Islet precursor cell (in vitro differentiated cells): ENCODE data around the gene SCT.

Experiments
- DNase-seq: peaks from one replicate; pipeline ENCODE4 v3.0.0-alpha.2; 2018

SCT gene

DNA sequence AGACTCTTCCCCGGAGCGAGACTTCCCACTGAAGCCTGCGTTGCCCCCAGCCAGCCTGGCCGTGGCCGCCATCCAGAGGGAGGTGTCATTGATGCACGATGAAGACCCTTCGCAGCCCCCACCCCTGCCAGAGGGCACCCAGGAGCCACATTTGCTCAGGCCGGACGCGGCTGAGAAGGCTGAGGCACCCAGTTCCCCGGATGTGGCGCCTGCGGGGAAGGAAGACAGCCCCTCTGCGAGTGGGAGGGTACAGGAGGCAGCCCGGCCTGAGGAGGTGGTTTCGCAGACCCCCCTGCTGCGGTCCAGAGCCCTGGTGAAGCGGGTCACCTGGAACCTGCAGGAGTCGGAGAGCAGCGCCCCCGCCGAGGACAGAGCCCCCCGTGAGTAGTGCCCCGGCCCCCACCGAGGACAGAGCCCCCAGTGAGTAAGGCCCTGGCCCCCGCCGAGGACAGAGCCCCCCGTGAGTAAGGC lies 17.6 kb downstream of the SCT start:
- no peak for DNase-seq

DNA sequence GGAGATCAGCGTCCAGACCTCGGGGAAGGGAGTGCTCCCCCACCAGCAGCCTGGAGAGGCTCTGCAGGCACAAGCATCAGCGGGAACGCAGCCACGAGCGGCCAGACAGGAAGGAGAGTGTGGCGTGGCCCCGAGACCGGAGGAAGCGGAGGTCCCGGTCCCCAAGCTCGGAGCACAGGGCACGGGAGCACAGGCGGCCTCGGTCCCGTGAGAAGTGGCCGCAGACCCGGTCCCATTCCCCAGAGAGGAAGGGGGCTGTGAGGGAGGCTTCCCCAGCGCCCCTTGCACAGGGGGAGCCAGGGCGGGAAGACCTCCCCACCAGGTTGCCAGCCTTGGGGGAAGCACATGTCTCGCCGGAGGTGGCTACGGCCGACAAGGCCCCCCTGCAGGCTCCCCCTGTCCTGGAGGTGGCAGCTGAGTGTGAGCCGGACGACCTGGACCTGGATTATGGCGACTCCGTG lies 18.2 kb downstream of the SCT start:
- DNase-seq, result no peak

DNA sequence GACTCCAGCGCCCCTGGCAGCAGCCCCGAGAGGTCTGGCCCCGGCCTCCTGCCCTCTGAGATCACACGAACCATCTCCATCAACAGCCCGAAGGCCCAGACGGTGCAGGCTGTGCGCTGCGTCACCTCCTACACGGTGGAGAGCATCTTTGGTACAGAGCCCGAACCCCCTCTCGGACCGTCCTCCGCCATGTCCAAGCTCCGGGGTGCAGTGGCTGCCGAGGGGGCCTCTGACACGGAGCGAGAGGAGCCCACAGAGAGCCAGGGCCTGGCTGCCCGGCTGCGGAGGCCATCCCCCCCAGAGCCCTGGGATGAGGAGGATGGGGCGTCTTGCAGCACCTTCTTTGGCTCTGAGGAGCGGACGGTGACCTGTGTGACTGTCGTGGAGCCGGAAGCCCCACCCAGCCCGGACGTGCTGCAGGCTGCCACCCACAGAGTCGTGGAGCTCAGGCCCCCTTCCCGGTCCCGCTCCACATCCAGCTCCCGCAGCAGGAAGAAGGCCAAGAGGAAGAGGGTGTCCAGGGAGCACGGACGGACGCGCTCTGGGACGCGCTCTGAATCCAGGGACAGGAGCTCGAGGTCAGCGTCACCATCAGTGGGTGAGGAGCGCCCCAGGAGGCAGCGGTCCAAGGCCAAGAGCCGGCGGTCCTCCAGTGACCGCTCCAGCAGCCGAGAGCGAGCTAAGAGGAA lies 18.9 kb downstream of the SCT start:
- DNase-seq, result no peak

DNA sequence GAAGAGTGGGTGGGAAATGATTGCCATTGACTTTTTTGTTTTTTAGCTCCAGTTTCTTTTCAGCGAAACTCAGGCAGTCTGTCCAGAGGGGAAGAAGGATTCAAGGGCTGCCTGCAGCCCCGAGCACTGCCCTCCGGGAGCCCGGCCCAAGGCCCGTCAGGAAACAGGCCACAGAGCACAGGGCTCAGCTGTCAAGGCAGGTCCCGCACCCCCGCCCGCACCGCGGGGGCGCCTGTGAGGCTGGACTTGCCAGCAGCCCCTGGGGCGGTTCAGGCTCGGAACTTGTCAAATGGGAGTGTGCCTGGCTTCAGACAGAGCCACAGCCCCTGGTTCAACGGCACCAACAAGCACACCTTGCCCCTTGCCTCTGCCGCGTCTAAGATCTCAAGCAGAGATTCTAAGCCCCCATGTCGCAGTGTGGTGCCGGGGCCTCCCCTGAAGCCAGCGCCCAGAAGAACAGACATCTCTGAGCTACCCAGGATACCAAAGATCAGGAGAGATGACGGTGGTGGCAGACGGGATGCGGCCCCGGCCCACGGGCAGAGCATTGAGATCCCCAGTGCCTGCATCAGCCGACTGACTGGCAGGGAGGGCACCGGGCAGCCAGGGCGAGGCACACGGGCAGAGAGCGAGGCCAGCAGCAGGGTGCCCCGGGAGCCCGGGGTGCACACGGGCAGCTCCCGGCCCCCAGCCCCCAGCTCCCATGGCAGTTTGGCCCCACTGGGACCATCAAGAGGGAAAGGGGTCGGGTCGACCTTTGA lies 19.8 kb downstream of the SCT start:
- no peak for DNase-seq

DNA sequence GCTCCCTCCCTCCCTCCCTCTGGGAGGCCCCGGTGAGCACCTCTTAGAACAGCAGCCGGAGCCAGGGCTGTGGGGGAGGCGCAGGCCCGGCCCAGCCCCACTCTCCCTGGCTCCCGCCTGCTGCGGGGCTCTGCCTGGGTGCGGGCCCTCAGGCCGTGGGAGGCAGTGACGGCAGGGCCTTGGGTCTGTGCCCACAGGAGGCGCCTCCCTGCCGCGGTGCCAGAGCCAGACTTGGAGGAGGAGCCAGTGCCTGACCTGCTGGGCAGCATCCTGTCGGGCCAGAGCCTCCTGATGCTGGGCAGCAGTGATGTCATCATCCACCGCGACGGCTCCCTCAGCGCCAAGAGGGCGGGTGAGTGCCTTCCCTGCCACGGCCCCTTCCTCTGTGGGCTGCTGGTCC lies 20.7 kb downstream of the SCT start:
- DNase-seq, result no peak

DNA sequence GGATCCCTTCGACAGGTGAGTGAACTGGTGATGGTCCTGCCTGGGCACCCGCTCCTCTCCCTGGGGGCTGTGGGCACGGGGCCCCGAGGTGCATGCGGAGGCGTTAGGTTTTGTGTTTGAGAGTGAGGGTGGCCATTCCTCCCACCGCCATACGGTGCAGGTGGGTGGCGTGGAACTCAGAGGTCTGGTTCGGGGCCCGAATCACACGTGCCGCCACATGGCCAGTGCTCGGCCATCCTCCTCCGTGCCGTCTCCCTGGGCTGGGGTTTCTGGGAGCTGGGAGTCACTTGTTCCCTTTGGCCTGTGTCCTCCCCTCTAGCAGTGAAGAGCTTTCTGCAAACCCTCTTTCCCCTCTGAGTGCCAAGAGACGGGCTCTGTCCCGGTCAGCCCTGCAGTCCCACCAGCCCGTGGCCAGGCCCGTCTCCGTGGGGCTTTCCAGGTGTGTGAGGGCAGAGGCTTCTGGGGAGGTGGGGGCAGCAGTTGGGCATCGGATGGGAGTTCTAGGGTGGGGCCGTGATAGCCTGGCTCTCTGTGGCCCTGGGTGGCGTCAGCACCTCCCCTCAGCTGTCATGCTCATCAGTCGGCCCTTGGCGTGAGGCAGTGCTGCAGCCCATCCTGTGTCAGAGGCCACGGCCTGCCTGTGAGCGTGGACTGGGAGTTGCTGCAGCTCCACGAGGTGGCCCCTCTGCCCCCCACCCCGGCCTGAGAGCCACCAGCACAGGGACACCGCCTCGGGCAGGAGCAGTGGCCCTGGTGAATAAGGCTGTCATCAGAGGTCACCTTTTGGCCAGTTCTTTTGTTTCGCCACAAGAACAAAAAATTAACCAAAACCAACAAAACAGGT lies 21.5 kb downstream of the SCT start:
- no peak for DNase-seq

DNA sequence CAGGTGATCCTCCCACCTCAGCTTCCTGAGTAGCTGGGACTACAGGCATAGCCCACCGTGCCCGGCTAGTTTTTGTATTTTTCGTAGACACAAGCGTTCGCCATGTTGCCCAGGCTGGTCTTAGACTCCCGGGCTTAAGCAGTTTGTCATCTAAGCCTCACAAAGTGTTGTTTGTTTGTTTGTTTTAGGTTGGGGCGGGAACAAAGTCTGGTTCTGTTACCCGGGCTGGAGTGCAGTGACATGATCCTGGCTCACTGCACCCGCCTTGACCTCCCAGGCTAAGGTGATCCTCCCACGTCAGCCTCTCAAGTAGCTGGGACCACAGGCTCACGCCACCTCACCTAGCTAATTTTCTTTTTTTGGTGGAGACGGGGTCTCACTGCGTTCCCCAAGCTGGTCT lies 23.8 kb downstream of the SCT start:
- no peak for DNase-seq

DNA sequence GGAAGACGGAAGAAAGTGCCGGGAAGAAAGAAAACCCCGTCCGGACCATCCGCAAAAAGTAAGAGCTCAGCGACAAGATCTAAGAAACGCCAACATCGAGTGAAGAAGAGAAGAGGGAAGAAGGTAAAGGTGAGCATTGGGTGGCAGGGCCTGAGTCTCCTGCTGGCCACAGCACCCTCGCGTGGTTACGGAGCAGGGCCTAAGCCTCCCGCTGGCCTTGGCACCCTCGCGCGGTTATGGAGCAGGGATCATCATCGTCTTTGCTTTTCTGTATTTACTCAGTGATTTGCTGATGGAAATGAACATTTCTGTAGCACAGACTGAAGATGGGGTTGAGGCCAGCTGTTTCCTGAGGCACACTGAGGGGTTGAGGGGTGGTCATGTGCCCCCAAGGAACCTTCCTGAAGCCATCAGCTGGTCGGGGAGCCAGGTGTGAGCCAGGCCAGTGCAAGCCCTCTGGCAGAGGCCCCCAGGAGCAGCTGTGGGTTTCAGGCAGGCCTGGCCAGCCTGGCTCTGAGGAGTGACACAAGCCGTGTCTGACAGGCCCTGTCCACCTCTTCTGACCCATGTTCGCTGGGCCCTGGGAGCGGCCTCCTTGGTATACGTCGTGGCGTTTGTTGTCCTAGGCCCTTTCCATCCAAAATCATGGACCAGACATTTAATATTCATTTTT lies 25.3 kb downstream of the SCT start:
- no peak for DNase-seq

DNA sequence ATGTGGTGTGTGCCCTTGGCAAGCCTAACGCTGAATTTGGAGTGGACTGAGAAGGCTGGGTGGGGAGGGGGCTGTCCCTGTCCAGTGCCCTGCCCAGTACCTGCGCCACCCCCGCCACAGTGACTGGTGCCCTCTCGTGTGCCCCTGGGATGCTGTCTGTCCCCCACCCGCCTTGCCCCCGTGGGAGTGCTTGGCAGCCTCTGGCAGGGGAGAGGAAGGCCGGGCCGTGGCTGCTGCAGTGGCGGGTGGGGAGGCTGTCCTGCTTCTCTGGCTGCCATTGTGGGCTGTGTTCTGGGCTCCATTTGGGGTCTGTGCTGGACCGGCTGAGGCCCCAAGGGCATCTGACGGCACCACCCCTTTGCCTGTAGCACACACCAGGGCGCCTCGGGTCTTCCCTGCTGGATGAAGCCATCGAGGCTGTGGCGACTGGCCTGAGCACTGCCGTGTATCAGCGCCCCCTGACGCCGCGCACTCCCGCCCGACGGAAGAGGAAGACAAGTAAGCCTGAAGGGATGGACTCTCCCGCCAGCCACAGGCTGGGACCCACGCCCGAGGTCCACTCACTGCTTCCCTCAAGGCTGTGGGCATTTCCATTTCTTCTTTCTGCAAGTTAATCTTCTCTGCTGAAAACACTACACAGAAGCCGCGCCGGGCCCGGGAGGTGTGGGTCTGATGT lies 28.8 kb downstream of the SCT start:
- DNase-seq, result no peak

DNA sequence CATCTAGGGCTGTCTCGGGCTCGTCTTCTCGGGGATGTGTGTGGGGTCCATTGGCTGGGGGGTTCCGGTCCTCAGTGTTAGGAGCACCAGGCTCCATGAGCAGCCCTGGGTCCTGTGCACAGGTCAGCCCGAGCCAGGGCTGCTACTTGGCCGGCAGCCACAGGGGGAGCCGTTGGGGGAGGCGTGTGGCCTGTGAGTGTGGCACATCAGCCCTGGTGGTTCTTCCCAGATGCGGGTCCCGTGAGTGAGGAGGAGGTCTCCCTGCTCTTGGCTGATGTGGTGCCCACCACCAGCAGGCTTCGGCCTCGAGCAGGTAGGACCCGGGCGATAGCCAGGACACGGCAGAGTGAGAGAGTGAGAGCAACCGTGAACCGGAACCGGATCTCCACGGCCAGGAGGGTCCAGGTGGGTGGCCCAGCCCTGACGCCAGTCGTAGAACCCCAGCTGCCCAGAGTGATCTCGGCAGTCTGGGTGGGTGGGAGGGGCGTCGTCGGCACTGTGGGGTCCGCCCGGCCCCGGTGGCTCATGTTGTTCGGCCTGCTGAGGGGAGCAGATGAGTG lies 29.7 kb downstream of the SCT start:
- DNase-seq, result no peak

DNA sequence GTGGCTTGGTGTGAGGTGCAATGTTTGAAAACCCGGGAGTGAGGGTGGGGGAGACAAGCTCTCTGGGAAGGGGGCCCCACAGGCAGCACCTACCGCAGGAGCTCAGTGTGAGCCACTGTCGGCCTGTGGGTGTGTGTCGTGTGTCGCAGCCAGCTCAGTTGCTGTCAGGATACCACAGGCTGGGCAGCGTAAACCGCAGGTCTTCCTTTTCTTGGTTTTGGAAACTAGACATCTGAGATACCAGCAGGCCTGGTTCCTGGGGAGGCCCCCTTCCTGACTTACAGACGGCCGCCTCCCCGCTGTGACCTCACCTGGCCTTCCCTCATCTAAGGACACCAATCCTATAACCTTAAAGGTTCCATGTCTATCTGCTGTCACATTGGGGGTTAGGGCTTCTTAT lies 30.6 kb downstream of the SCT start:
- DNase-seq, result no peak

DNA sequence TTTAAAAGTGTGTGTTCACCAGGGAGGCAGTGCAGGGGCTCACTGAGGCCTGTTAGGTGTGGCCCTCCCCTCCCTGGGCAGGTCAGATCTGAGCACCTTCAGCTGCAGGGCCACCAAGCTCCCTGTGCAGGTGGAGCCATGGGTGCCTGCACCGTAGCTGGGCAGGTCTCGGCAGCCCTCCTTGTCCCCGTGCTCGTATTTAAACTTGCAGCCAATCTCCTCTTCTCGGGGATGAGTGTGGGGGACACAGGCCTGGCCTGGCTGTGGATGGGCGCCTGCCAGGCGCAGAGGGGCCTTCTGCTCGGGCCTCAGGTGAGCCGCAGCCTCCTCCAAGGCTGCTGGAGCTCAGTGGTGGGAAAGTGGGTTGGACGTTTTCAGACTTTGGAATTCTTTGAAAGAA lies 31.6 kb downstream of the SCT start:
- no peak for DNase-seq

DNA sequence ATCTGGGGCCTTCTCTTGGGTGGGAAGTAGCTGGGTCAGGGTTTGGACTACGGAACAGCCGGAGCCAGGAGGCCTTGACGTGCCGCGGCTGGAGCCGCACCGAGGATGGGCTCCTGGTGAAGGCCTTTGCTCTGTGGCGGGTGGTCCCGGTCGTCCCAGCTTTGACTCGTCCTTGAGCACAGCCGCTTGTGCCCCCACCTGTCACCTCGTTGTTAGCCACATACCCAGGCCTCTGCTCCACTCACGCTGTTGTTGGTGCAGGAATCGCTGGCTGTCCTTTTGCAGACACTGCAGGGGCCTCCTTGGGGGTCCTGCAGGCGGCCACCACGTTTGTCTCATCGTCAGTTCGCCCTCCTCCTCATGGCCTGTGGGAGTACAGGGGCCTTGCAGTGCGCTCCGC lies 33.6 kb downstream of the SCT start:
- DNase-seq, result no peak

DNA sequence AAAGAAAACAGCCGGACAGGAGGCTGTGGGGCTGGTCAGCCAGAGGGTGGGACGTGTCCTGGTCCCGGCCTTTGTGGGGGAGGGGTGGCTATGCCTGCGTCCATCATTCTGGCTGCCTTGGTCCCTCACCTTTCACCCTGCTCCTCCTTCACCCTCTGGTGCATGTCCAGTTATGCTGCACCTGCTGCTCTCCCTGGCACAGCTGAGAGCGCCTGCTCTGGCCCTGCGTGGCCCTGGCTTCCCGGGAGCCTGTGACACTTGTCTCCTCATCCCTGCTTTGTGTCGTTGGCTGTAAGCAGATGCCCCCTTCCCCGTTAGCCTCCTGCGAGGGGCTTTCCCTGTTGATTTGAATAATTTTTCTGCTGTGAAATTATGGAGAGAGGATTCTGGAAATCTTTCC lies 34.1 kb downstream of the SCT start:
- DNase-seq, result no peak

DNA sequence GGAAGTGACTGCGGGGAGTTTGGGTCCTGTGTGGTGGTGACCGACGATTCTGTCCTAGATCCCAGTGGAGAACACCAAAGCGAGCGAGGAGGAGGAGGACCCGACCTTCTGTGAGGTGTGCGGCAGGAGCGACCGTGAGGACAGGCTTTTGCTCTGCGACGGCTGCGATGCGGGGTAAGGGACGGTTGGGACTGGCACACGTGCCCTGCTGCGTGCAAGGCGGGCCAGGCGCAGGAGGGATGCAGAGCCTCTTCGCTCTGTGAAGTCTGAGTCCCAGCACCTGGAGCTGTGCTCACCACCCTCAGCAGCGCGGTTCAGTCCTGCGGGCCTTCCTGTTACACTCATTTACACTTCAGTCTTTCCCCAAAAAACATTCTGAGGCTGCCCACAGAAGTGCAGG lies 34.5 kb downstream of the SCT start:
- no peak for DNase-seq

DNA sequence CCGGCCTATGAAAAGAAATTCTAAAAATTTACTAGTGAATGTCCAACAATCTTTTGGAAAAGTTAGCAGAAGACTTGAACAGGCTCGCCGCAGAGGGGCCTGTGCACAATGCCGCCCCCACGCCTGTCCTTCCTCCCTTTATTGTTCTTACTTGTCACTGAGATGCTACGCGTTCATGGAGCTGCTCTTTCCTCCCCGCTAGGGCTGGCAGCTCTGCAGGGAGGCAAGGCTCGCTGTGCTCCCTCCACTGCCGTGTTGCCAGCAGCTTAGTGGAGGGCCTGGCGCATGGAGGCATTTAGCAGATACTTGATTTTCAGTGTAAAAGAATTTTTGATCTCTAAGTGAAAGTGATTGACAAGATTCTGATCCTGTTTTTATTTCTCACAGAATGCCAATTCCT lies 36.0 kb downstream of the SCT start:
- DNase-seq, result no peak

DNA sequence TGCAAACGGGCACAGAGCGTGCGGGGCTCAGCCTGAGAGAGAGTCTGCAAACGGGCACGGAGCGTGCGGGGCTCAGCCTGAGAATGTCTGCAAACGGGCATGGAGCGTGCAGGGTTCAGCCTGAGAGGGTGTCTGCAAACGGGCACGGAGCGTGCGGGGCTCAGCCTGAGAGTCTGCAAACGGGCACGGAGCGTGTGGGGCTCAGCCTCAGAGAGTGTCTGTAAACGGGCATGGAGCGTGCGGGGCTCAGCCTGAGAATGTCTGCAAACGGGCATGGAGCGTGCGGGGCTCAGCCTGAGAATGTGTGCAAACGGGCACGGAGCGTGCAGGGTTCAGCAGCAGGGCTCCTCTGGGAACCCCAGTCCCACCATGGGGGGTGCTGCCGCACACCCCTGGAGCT lies 37.2 kb downstream of the SCT start:
- no peak for DNase-seq

DNA sequence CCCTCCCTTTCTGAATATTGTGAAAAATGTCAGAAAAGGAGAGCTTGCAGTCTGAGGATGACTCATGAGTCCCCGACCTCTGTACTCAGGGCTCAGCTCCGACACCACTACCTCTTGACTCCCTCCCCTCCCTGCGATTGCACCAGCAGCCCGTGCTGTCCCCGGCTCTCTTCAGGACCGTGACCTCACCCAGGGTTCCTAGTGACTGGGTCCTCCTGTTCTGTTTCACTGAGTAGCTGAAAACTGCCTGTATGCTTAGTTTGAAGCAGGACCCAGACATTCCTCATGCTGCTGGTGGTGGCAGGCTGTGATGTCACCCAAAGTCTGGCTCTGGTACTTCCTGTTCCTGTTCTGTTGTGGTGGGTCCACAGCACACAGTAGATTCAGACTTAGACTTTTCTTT lies 39.0 kb downstream of the SCT start:
- DNase-seq, result peak; percentile 86

DNA sequence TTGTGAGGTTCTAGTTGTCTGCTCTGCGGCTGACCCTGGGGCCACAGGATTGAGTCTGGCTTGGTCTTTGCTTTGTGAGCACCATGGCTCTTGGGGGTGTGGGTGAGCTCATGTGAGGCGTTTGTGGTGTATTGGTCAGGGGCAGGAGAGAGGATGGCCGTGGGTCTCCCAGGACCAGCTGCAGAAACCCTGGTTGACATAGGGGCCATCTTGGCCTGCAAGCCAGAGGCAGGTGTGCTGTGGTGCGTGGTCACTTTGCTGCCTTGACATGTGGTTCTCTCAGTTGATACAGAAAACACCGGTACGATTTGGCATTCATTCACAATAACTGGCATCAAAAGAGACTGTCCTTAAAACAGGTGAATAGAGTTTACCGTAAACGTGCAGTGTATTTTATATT lies 39.4 kb downstream of the SCT start:
- DNase-seq, result no peak

DNA sequence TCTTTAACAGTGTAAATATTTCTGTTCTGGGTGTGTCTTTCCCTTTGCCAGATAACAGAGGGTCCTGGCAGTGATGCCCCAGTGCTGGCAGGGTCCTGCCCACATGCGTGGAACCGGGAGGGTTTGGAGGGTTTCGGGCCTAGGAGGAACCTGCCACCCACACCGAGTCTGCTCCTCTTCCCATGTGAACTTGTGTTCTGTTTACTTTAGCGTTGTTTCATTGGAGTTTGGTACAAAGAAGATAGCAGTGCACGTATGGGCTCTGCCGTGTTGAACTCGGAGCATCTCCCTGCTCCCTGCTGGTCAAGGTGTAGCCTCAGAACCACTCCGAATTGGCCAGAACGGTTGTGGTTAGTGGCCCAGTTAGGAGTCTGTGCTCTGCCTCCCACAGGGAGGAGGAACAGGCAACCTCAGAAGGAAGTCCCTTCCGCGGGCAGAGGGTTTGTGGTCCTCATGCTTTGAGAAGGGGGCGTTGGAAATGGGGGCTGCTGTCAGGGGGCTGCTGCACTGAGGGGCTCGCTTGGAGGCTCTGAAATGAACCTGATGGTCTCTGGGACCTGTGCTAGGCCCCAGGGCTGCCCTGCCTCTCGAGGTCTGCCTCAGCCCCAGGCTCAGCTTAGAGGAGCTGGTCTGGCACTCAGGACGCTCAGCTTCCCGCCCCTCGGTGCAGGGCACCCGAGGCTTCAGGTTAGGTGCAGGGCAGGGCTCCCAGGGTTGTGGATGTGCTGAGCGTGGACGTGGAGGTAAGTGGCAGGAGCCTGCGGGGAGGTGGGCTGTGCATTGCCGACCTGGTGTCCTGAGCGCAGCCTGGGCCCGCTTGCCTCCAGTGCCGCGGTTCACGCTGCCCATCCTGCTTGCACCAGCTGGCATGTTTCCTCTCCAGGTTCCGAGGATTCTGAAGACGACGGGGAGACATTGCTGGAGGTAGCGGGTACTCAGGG lies 40.3 kb downstream of the SCT start:
- DNase-seq, result no peak

DNA sequence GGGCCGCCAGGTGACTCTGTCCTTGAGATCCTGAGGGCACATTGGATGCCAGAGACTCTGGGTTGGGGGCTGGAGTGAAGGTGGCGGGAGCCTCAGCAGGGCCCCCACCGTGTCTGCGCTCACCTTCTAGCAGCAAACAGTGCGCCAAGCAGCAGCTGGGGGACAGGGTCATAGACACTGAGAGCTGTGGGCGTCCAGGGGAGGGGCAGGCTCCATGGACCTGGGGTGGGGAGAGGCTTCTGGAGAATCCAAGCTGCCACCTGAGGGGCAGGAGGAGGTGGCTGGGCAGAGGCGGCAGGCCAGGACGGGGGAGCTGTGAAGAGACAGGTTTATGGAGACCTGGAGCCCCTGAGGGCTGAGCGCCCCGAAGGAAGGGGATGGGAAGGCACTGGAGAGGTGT lies 42.7 kb downstream of the SCT start:
- no peak for DNase-seq
